ENCODE results near the gene SLC13A3. TPM values are rescaled to one million over a fixed set of nuclear protein-coding genes. Genes with fewer than 3 reads are reported as not detected.
"Not testable (repeated sequence)": the region's sequence is repeated elsewhere in the genome, so short reads cannot be mapped to it uniquely, and the experiment has no call there.

The SLC13A3 gene
- total RNA-seq, 1 donor from 2014 or later, result 0.30 TPM

DNA sequence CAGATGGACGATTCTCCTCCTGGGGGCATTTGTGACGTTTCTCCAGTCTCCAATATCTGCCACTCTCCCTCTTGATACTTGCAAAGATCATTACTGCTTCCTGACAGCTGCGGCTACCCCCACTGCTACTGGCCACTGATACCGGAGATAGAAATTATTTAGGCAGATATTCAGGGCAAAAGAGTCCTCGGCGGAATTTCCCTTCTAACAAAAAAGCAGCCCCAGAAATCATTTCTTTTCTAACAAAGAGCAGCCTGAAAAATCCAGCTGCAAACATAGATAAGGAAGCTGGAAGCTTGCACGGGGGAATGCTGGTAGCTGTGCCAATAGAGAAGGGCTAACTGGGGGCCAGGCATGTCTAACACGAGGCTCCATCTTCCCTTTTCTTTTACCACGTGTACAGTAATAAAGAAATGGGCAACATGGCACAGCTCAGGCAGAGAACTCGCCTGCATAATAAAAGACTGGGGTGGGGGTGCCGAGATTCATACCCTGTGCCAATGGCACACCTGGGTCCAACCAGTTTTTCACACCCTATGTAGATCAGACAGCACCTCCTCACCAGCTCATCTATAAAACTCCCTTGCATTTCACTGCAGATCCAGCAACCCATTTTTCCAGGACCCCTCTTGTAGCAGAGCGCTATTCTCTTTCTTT, 31.9 kb upstream of the SLC13A3 start:
- DNase-seq (ENCODE audit: missing footprints), result no peak
- intact Hi-C loops (cut with DNase I), result loop anchor here (5.0 kb wide), 1 partner anchor 121 kb away; no protein-coding TSS in a partner anchor
- ATAC-seq, result no peak

- ATAC-seq (no peak), DNase-seq (ENCODE audit: missing footprints) (no peak)
- intact Hi-C loops (cut with DNase I), result loop anchor here (5.0 kb wide), 1 partner anchor 120 kb away; no protein-coding TSS in a partner anchor
Observed at GRCh38 chr20:46682063-46682821, 31.0 kb upstream of the SLC13A3 start.

DNA sequence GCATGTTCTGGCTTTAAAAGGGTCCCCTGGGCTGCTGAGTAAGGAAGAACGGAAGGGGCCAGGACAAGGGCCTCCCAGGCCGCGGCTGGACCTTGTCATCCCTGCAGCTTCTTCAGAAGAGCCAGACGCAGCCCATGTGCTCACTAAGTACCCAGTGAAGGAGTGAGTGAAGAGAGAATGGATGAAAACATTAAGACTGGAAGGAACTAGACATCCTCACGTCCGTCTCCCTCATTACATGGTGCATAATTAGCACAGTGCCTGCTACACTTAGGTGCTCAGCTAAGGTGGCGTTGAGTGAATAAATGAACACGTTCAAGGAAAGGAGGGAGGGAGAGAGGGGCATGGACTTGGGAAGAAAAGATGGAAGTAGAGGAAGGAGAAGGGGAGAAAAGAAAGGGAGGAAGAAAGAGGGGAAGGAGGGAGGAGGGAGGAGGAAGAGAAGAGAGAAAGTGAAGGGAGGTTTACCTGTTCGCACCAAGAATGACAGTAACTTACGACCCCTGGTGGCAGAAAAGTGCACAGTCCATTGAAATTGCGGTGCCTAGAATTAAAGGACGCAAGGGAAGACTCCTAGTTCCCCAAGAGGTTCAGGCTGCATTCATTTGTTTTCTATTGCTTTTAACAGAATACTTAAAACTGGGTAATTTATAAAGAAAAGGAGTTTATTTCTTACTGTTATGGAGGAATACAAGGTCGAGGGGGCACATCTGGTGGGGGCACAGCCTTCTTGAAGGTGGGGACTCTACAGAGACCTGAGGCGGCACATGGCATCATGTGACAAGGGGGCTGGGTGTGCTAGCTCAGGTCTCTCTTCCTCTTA, 30.0 kb upstream of the SLC13A3 start:
- DNase-seq (ENCODE audit: missing footprints), result no peak
- intact Hi-C loops (cut with DNase I), result loop anchor here (5.0 kb wide), 1 partner anchor 119 kb away; no protein-coding TSS in a partner anchor
- no peak for ATAC-seq

GRCh38 chr20:46680684-46681031, 29.4 kb upstream of the SLC13A3 start:
- DNase-seq (ENCODE audit: missing footprints), result no peak
- ATAC-seq, result no peak
- intact Hi-C loops (cut with DNase I), result loop anchor here (5.0 kb wide), 1 partner anchor 118 kb away; no protein-coding TSS in a partner anchor

GRCh38 chr20:46678516-46678915, 27.3 kb upstream of the SLC13A3 start:
- DNase-seq (ENCODE audit: missing footprints) (no peak), ATAC-seq (no peak)
- intact Hi-C loops (cut with DNase I), result no loop called here

DNA sequence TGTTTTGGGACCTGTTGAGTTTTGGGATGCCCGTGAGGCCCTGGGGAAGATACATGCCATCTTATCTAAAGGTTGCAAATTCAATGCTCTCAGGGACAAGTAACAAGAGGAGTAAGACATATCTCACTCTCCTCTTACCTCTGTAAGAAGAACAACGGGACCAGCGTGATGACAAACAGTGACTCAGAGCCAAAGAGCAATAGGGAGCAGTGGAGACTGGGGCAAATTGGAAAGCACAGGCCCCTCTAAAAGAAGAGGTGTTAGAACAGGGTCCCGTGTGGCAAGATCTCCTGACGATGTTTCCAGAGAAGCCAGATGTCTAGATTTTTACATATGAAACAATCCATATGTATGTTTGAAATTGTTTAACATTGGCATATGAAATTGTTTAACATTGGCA, 26.3 kb upstream of the SLC13A3 start:
- DNase-seq (ENCODE audit: missing footprints) (no peak), ATAC-seq (no peak)
- intact Hi-C loops (cut with DNase I), result no loop called here

DNA sequence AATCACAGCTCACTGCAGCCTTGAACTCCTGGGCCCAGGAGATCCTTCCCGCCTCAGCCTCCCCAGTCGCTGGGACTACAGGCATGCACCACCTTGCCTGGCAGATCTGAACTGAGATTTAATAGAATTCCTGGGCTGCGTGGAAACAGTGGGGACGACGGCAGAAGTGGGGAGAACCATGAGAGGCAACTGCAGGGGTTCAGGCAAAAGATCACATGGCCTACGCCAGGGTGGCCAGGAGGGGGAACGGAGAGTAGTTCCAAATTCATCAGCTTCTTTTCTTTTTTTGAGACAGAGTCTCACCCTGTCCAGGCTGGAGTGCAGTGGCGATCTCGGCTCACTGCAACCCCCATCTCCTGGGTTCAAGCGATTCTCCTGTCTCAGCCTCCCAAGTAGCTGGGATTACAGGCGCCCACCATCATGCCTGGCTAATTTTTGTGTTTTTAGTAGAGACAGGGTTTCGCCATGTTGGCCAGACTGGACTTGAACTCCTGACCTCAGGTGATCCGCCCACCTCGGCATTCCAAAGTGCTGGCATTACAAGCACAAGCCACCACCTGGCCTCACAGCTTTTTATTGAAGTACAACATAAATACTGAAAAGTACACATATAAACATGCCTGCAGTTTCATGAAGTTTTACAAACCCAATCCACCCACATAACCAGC, 25.5 kb upstream of the SLC13A3 start:
- DNase-seq (ENCODE audit: missing footprints); intact Hi-C loops (cut with DNase I); ATAC-seq: not testable (repeated sequence)

GRCh38 chr20:46674253-46675083, 23.2 kb upstream of the SLC13A3 start:
- DNase-seq (ENCODE audit: missing footprints), result no peak
- intact Hi-C loops (cut with DNase I), result no loop called here
- no peak for ATAC-seq

- intact Hi-C loops (cut with DNase I), result no loop called here
- DNase-seq (ENCODE audit: missing footprints) (no peak), ATAC-seq (no peak)
Observed at GRCh38 chr20:46673394-46674252, 22.4 kb upstream of the SLC13A3 start.

DNA sequence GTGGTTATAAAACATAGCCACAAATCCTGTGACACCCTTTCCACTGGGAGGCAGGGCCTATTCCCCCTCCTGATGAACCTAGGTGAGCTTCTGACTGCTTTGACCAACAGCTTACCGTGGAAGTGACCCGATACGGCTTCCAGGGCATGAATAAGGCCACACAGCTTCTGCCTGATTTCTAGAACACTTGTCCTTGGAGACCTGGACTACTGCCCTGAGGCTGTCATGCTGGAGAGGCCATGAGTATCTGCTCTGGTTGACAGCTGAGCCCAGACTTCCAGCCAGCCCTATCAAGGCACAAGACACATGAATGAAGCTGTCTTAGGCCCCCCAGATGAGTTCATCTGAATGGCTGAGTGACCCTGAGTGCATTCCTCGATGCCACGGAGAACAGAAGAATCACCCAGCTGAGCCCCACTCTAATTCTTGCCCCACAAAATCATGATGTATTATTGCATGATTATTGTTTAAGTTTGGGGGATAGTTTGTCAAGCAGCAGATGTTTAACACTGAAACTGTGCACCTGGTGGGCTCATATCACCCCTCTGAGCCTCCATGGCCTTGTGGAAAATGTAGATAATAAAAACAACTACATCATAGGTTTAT, 21.4 kb upstream of the SLC13A3 start:
- DNase-seq (ENCODE audit: missing footprints) (no peak), ATAC-seq (no peak)
- intact Hi-C loops (cut with DNase I), result no loop called here

GRCh38 chr20:46671866-46672542, 20.7 kb upstream of the SLC13A3 start:
- no peak for ATAC-seq
- DNase-seq (ENCODE audit: missing footprints), result no peak
- intact Hi-C loops (cut with DNase I), result no loop called here

GRCh38 chr20:46670585-46671584, 19.6 kb upstream of the SLC13A3 start:
- ATAC-seq, result no peak
- intact Hi-C loops (cut with DNase I), result no loop called here
- no peak for DNase-seq (ENCODE audit: missing footprints)

- no peak for ATAC-seq
- DNase-seq (ENCODE audit: missing footprints), result no peak
- intact Hi-C loops (cut with DNase I), result no loop called here
Observed at GRCh38 chr20:46670228-46670584, 18.9 kb upstream of the SLC13A3 start.

GRCh38 chr20:46666818-46667515, 15.7 kb upstream of the SLC13A3 start:
- intact Hi-C loops (cut with DNase I), result no loop called here
- ATAC-seq, result no peak
- DNase-seq (ENCODE audit: missing footprints), result no peak

DNA sequence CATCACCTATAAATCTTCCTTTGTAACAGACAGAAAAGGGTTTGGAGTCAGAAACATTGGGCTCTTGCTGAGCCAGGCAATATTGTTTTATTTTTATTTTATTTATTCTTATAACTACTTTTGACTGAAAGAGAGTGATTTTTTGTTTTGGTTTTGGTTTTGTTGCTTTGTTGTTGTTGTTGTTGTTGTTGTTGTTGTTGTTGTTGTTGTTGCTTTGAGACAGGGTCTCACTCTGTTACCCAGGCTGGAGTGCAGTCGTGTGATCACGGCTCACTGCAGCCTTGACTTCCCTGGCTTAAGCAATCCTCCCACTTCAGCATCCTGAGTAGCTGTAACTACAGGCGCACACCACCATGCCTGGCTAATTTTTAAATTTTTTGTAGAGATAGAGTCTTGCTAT, 15.0 kb upstream of the SLC13A3 start:
- DNase-seq (ENCODE audit: missing footprints), result no peak

More for the DNA sequence above, 15.0 kb upstream of the SLC13A3 start:
- no peak for ATAC-seq
- intact Hi-C loops (cut with DNase I), result no loop called here
